ENCODE measurements around the gene OR4N5.

The OR4N5 gene

DNA sequence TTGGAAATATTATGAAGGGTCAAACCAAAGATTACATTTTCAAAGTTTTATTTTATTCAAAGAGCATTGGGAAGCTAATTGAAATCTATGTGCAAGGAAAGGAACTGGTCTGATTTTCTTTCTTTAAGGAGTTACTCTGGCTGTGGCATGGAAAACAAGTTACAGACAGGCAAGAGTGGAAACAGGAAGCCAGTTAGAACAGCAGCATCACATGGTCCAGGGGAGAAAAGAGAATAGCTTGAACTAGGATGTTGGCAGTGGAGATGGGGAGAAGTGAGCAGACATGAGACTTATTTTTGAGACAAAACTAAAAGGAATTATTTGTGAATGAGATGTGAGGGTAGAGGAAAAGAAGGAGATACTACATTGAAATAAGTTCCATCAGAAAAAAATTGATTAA lies 55.5 kb downstream of the OR4N5 start:
- peaks cover 60% of the 10 kb centered on the region for H3K9me3 ChIP-seq (ENCODE audit: control insufficient read depth, low read length)
- H3K27ac ChIP-seq (ENCODE audit: low read depth, low read length, severe bottlenecking): no peak overlapping the region
- no peaks in the 10 kb centered on the region for H3K36me3 ChIP-seq (ENCODE audit: control insufficient read depth, insufficient read depth, low read length)
- H3K4me3 ChIP-seq (ENCODE audit: extremely low read depth, insufficient read depth, low read length, poor library complexity, severe bottlenecking): no peak overlapping the region
- no peaks in the 10 kb centered on the region for H3K4me1 ChIP-seq (ENCODE audit: control insufficient read depth, insufficient read depth, low read length, poor library complexity, severe bottlenecking)

Data from mesodermal cell (in vitro differentiated cells).